Measurements from ENCODE around the gene GUCA2B. TPM values are rescaled to one million over a fixed set of nuclear protein-coding genes. Genes with fewer than 3 reads are reported as not detected.

The GUCA2B gene
- total RNA-seq, 2 donors from 2014 or later = not detected

DNA sequence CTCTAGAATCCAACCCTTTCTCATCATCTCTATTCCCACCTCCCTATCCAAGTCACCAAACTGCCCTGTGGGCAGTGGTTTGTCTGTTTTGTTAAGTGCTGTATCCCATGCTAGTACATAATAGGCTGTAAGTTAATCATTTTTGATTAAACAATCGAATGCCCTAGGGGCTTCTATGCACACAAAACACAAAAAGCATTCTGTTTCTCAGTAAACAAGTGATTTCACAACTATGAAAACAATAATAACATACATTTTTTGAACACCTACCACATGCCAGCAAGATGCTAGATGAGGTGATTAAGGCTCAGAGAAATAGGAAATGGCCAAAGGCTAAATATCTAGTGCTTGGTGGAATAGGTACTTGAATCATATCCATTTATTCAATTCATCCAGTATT lies 5.0 kb upstream of the GUCA2B start:
- Histone ChIP-seq H3K27ac (no peak overlapping the region), H3K4me1 (peaks cover 0 to 7% of the 10 kb centered on the region in 2 donors), H3K4me3 (no peak overlapping the region), H3K27me3 (no peaks in the 10 kb centered on the region), H3K36me3 (no peaks in the 10 kb centered on the region), H3K9me3 (no peaks in the 10 kb centered on the region)
- TF ChIP-seq, protein P1, sequence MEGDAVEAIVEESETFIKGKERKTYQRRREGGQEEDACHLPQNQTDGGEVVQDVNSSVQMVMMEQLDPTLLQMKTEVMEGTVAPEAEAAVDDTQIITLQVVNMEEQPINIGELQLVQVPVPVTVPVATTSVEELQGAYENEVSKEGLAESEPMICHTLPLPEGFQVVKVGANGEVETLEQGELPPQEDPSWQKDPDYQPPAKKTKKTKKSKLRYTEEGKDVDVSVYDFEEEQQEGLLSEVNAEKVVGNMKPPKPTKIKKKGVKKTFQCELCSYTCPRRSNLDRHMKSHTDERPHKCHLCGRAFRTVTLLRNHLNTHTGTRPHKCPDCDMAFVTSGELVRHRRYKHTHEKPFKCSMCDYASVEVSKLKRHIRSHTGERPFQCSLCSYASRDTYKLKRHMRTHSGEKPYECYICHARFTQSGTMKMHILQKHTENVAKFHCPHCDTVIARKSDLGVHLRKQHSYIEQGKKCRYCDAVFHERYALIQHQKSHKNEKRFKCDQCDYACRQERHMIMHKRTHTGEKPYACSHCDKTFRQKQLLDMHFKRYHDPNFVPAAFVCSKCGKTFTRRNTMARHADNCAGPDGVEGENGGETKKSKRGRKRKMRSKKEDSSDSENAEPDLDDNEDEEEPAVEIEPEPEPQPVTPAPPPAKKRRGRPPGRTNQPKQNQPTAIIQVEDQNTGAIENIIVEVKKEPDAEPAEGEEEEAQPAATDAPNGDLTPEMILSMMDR (IDR thresholded peaks at IDR 0.05) = no peak
- DNase-seq (ENCODE audit: low spot score) = no peak

DNA sequence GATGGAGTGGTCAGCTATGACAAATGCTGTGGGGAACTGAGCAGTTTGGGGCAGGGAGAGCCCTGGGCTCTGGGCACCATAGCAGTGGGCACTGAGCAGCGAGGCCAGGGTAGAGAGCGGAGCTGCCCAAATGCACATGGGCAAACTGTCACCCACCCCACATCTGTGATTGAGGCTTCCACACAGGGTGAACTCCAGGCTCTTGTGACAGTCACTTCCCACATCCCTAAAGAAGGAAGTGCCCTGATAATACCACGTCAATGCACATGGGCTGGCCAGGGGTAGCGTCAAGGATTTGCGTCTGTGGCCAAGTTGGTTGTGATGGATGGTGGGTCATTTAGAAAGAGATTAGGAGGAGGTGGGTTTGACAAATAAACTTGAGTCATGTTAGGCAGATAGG lies 2.6 kb upstream of the GUCA2B start:
- DNase-seq (ENCODE audit: low spot score) = no peak
- Histone ChIP-seq H3K4me3 (no peak overlapping the region), H3K4me1 (peaks cover 0 to 7% of the 10 kb centered on the region in 2 donors), H3K36me3 (no peaks in the 10 kb centered on the region), H3K27me3 (no peaks in the 10 kb centered on the region), H3K9me3 (no peaks in the 10 kb centered on the region), H3K27ac (no peak overlapping the region)
- TF ChIP-seq, protein P1 (IDR thresholded peaks at IDR 0.05) = no peak

DNA sequence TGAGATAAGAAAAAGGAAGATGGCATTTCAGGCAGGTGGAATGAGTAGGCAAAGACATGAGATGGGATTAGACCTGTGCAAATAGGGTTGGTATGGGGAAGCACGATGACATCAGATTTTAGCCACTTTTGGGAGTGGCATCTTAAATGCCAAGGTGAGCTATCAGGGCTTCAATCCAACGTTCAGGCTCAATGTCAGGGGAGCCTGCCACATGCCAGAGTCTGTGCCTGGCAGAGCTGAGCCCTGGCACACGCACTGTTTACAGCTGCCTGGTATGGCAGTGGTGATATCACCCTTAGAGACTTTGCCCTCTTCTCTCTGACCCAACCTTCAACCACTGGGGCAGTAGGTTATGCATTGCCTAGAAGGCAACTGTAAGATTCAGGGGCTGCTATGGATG lies 1.1 kb upstream of the GUCA2B start:
- TF ChIP-seq, protein P1 (IDR thresholded peaks at IDR 0.05) = no peak

DNA sequence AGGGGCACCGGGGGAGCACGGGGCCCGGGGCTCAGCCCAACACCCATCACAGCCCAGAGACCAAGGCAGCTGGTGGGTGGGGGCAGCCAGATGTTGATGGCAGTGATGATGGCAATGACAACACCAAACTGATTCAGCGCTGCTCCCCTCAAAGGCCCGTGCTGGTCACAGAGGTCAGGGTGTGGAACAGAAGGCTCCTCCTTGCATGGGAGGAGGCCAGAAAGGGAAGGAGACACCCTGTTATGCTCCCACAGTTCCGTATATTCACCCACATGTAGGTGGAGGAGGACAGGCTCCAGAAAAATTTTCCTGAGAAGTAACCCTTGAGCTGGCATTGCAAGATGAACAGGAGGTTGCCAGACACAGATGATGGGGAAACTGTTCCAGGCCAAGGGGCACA lies 414 bp downstream of the GUCA2B start:
- Histone ChIP-seq H3K9me3 (no peaks in the 10 kb centered on the region), H3K36me3 (no peaks in the 10 kb centered on the region)
- TF ChIP-seq, protein P1 (IDR thresholded peaks at IDR 0.05) = no peak

More for the DNA sequence above, 1.1 kb upstream of the GUCA2B start:
- Histone ChIP-seq H3K4me1 (no peaks in the 10 kb centered on the region), H3K36me3 (no peaks in the 10 kb centered on the region), H3K27ac (no peak overlapping the region), H3K27me3 (no peaks in the 10 kb centered on the region), H3K4me3 (no peak overlapping the region), H3K9me3 (no peaks in the 10 kb centered on the region)
- no peak for DNase-seq (ENCODE audit: low spot score)

DNA sequence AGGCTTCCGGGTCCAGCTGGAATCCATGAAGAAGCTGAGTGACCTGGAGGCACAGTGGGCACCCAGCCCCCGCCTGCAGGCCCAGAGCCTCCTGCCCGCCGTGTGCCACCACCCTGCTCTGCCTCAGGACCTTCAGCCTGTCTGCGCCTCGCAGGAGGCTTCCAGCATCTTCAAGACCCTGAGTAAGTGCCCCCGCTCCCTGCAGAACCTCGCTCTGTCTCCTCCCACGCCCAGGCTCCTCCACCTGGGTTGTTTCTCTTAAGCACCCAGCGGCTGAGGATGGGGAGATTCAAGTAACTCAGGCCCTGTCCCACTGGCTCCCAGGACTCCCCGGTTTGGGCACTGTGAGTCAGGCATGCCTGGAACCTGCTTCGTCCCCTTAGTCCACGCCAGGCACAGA lies 1.5 kb downstream of the GUCA2B start:
- no peaks in the 10 kb centered on the region for H3K36me3 ChIP-seq

More for the DNA sequence above, 414 bp downstream of the GUCA2B start:
- DNase-seq (ENCODE audit: low spot score) = no peak
- H3K4me3 ChIP-seq = no peak overlapping the region
- no peak overlapping the region for H3K27ac ChIP-seq
- no peaks in the 10 kb centered on the region for H3K27me3 ChIP-seq
- H3K4me1 ChIP-seq = no peaks in the 10 kb centered on the region

DNA sequence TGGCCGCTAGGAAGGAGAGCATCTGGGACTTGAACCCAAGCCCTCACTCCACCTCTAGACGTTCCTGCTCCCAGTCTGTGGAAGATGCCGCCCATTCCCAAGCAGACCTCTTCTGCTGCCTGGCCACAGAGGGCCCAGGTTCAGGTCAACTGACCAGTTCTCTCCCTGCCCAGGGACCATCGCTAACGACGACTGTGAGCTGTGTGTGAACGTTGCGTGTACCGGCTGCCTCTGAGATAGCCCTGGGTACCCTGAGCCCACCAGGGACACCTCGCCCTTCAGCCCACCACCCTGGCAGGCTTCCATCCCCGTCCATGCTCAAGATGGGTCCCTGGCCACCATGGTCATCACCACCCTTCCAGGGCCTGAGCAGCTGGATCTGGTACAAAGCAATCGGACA lies 2.2 kb downstream of the GUCA2B start:
- TF ChIP-seq, protein P1 (IDR thresholded peaks at IDR 0.05) = no peak
- Histone ChIP-seq H3K27me3 (no peaks in the 10 kb centered on the region), H3K27ac (no peak overlapping the region), H3K4me3 (no peak overlapping the region), H3K9me3 (no peaks in the 10 kb centered on the region), H3K36me3 (no peaks in the 10 kb centered on the region), H3K4me1 (no peaks in the 10 kb centered on the region)
- DNase-seq (ENCODE audit: low spot score) = no peak

More for the DNA sequence above, 1.5 kb downstream of the GUCA2B start:
- Histone ChIP-seq H3K4me3 (no peak overlapping the region), H3K4me1 (no peaks in the 10 kb centered on the region), H3K27me3 (no peaks in the 10 kb centered on the region), H3K9me3 (no peaks in the 10 kb centered on the region), H3K27ac (no peak overlapping the region)
- DNase-seq (ENCODE audit: low spot score) = no peak
- TF ChIP-seq, protein P1 (IDR thresholded peaks at IDR 0.05) = no peak

All from right atrium auricular region (tissue), 2 donors.